Adrenal gland (tissue), 5 donors: ENCODE measurements around the gene CLDN10.

Experiments
- CTCF ChIP-seq, 6 experiments: fragments of 450-650 bp in 4 of 6; fragments of 200-600 bp in 2 of 6; sonication (generic) in 1 of 6; IDR thresholded peaks; 1 replicate in 5 of 6; 2 replicates in 1 of 6; pipeline versions ENCODE4 v1.5.1 to v1.8.0; 2016 to 2021; ENCODE audit warnings: antibody characterized with exemption in 6 of 6, mild to moderate bottlenecking in 2 of 6, moderate library complexity in 1 of 6
- POLR2A ChIP-seq, 2 donors: fragments of 450-650 bp; IDR thresholded peaks; one replicate each; pipeline ENCODE4 v1.6.1; 2017; ENCODE audit warnings: antibody characterized with exemption in 2 of 2, mild to moderate bottlenecking in 2 of 2, moderate library complexity in 1 of 2
- donor health status: DM: no; HTN: no; CAD: no.

- no peak for TF ChIP-seq CTCF (IDR thresholded peaks at IDR 0.05)
- no peak for TF ChIP-seq POLR2A (IDR thresholded peaks at IDR 0.05)
Measured at GRCh38 chr13:95508996-95509395, 43.5 kb upstream of the CLDN10 start.
